Prostate gland (tissue), 2 donors: ENCODE data around the gene ZNF112.

Source experiments
- CTCF ChIP-seq, 4 experiments: fragments of 200-600 bp in 2 of 4; fragments of 450-650 bp in 2 of 4; sonication (generic) in 2 of 4; IDR thresholded peaks; 1 replicate in 3 of 4; 2 replicates in 1 of 4; pipeline ENCODE4 v1.5.1; 2016 to 2019; ENCODE audit warnings: antibody characterized with exemption in 4 of 4, mild to moderate bottlenecking in 2 of 4, moderate library complexity in 2 of 4
- POLR2AphosphoS5 ChIP-seq: sonication (generic); formaldehyde crosslinking; IDR thresholded peaks from one replicate; pipeline ENCODE4 v1.6.1; 2017; ENCODE audit warnings: antibody characterized with exemption

DNA sequence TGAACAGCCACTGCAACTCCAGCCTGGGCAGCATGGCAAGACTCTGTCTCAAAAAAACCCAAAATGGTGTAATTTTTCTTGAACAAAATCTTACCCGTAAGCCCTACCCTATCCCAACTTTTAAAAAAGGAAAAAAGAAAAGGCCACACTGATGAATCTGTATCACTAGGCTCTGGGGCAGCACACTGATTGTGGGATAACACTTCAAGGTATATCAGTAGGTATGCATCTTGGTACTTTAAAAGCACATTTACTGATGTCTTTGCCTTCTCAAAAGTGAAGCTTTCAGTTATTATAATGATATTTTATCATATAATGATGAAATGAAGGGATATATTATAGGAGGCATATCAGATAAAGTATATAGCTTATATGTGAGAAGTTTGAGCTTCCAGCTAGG lies 24.3 kb downstream of the ZNF112 start:
- no peak for TF ChIP-seq CTCF (IDR thresholded peaks at IDR 0.05)
- TF ChIP-seq POLR2AphosphoS5: no peak
